ENCODE data around the gene LMF1.

Gene LMF1

DNA sequence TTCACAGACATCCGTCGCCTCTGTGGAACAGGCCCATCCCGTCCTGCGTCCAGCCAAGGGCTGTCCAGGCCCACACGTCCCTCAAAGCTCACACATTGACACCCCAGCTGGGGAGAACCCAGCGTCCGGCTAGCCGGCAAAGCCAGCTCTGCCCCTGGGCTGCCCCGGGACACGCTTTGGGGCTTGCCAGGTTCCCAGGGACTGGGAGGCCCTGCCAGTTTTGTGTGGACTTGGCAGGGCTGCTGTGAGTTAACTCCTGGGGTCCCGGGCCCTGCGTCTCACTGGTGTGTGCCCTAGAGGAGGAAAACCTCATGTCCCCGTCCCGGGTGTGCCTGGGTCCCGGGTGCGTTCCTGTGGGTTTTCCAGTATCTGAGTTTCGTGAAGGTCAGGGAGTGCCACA lies 17.1 kb upstream of the LMF1 start:
- no peaks in the 10 kb centered on the region for H3K36me3 ChIP-seq (ENCODE audit: control insufficient read depth, low read length)
- H3K27me3 ChIP-seq (ENCODE audit: control insufficient read depth, low read length), result no peaks in the 10 kb centered on the region
- no peaks in the 10 kb centered on the region for H3K9me3 ChIP-seq (ENCODE audit: control insufficient read depth, insufficient read depth, low read length)
- no peaks in the 10 kb centered on the region for H3K4me1 ChIP-seq (ENCODE audit: control insufficient read depth, low read length)
- H4K20me1 ChIP-seq (ENCODE audit: control insufficient read depth, insufficient read depth, low read depth, low read length), result no peaks in the 10 kb centered on the region
- TF ChIP-seq EZH2phosphoT487 (IDR thresholded peaks at IDR 0.05; ENCODE audit: borderline replicate concordance, low read length), result no peak
- TF ChIP-seq, protein P1, sequence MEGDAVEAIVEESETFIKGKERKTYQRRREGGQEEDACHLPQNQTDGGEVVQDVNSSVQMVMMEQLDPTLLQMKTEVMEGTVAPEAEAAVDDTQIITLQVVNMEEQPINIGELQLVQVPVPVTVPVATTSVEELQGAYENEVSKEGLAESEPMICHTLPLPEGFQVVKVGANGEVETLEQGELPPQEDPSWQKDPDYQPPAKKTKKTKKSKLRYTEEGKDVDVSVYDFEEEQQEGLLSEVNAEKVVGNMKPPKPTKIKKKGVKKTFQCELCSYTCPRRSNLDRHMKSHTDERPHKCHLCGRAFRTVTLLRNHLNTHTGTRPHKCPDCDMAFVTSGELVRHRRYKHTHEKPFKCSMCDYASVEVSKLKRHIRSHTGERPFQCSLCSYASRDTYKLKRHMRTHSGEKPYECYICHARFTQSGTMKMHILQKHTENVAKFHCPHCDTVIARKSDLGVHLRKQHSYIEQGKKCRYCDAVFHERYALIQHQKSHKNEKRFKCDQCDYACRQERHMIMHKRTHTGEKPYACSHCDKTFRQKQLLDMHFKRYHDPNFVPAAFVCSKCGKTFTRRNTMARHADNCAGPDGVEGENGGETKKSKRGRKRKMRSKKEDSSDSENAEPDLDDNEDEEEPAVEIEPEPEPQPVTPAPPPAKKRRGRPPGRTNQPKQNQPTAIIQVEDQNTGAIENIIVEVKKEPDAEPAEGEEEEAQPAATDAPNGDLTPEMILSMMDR (IDR thresholded peaks at IDR 0.05; ENCODE audit: low read depth, low read length, poor library complexity, severe bottlenecking), result no peak
- no peak overlapping the region for H3K27ac ChIP-seq (ENCODE audit: low read depth, low read length)
- no peak overlapping the region for H3K4me3 ChIP-seq (ENCODE audit: low read length)
- H3K79me2 ChIP-seq (ENCODE audit: control insufficient read depth, low read length), result no peaks in the 10 kb centered on the region
- no peaks in the 10 kb centered on the region for H3K9me2 ChIP-seq (replicated peaks; ENCODE audit: control insufficient read depth, low read length)
- H3K4me2 ChIP-seq (ENCODE audit: low read length), result no peak overlapping the region
- H3F3A ChIP-seq (ENCODE audit: control insufficient read depth, insufficient read depth), result no peaks in the 10 kb centered on the region

DNA sequence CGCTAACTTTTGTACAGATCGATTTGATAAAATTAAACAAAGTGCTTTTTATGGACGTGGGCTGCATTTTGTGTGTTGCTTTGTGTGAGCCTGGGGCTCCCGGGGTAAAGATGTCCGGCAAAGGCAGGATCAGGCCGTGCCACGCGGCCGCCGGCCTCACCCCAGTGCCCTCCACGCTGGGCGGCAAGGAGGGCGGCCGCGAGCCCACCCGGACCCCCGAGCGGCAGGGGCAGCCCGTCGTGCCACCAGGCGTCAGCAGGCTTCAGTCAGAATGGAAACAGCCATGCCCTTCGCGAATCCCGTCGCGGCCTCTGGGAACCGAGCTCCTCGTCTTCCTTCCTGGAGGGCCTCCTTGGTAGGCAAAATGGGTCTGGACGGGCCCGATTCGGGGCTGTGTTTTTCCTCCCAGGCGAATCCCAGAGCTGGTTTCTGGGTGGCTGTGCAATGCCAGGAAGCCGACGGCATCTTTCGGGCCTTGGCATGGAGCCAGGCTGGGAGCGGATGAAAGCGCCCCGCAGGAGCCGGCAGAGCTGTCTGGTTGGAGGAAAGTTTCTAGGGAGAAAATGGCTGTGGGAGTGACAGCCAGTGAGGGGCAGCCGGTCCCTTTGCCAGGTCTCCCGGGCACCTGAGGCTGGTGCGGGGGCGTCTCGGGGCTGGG lies 16.3 kb upstream of the LMF1 start:
- Histone ChIP-seq H3K27ac (ENCODE audit: low read depth, low read length) (no peak overlapping the region), H3K4me2 (ENCODE audit: low read length) (no peak overlapping the region), H3K9me2 (replicated peaks; ENCODE audit: control insufficient read depth, low read length) (no peaks in the 10 kb centered on the region), H3K27me3 (ENCODE audit: control insufficient read depth, low read length) (no peaks in the 10 kb centered on the region), H3F3A (ENCODE audit: control insufficient read depth, insufficient read depth) (no peaks in the 10 kb centered on the region), H3K79me2 (ENCODE audit: control insufficient read depth, low read length) (no peaks in the 10 kb centered on the region), H3K4me1 (ENCODE audit: control insufficient read depth, low read length) (no peaks in the 10 kb centered on the region), H4K20me1 (ENCODE audit: control insufficient read depth, insufficient read depth, low read depth, low read length) (no peaks in the 10 kb centered on the region), H3K4me3 (ENCODE audit: low read length) (no peak overlapping the region), H3K36me3 (ENCODE audit: control insufficient read depth, low read length) (no peaks in the 10 kb centered on the region), H3K9me3 (ENCODE audit: control insufficient read depth, insufficient read depth, low read length) (no peaks in the 10 kb centered on the region)
- TF ChIP-seq EZH2phosphoT487 (IDR thresholded peaks at IDR 0.05; ENCODE audit: borderline replicate concordance, low read length), result no peak
- TF ChIP-seq, protein P1 (IDR thresholded peaks at IDR 0.05; ENCODE audit: low read depth, low read length, poor library complexity, severe bottlenecking), result no peak

DNA sequence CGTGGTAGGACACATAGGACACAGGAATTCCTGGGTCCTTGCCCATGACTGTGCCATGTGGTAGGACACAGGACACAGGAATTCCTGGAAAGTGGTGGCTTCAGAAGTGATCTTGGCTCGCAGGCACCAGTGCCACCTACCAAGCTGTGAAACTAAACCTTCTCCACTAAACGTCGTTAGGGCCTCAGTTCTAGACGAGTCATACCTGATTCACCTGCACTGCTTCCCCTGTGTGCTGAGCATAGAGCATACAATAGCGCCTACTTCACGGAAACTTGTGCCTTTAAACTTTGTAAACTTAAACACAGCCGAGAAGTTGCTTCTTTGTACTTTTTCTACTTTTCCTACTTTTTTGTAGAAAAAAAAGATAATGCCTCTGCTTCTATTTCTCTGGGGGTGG lies 15.6 kb upstream of the LMF1 start:
- no peaks in the 10 kb centered on the region for H3K79me2 ChIP-seq (ENCODE audit: control insufficient read depth, low read length)
- no peaks in the 10 kb centered on the region for H3K9me3 ChIP-seq (ENCODE audit: control insufficient read depth, insufficient read depth, low read length)
- no peaks in the 10 kb centered on the region for H3K9me2 ChIP-seq (replicated peaks; ENCODE audit: control insufficient read depth, low read length)
- no peaks in the 10 kb centered on the region for H3K27me3 ChIP-seq (ENCODE audit: control insufficient read depth, low read length)
- H3K4me2 ChIP-seq (ENCODE audit: low read length), result no peak overlapping the region
- no peaks in the 10 kb centered on the region for H4K20me1 ChIP-seq (ENCODE audit: control insufficient read depth, insufficient read depth, low read depth, low read length)
- no peaks in the 10 kb centered on the region for H3K36me3 ChIP-seq (ENCODE audit: control insufficient read depth, low read length)
- no peaks in the 10 kb centered on the region for H3K4me1 ChIP-seq (ENCODE audit: control insufficient read depth, low read length)
- no peak overlapping the region for H3K4me3 ChIP-seq (ENCODE audit: low read length)
- H3F3A ChIP-seq (ENCODE audit: control insufficient read depth, insufficient read depth), result no peaks in the 10 kb centered on the region
- no peak overlapping the region for H3K27ac ChIP-seq (ENCODE audit: low read depth, low read length)
- no peak for TF ChIP-seq EZH2phosphoT487 (IDR thresholded peaks at IDR 0.05; ENCODE audit: borderline replicate concordance, low read length)
- TF ChIP-seq, protein P1 (IDR thresholded peaks at IDR 0.05; ENCODE audit: low read depth, low read length, poor library complexity, severe bottlenecking), result no peak

All from DOHH2 (cell line).